Activated CD4-positive, alpha-beta T cell treated with anti-CD3 and anti-CD28 coated beads, Interleukin-2, Interleukin-4, amounts not matched to agents 100 ng/mL and 50 ng/mL, durations not matched to agents 16 hours and 8 hours (primary cell): ENCODE data around the gene ERC1.
"Not testable (repeated sequence)": the region's sequence is repeated elsewhere in the genome, so short reads cannot be mapped to it uniquely, and the experiment has no call there.

ENCODE experiments used
- DNase-seq: peaks from one replicate; pipeline ENCODE4 v3.0.0-alpha.2; 2020; ENCODE audit warnings: low spot score

The ERC1 gene

GRCh38 chr12:988646-989045 lies 2.4 kb upstream of the ERC1 start:
- no peak for DNase-seq

GRCh38 chr12:989051-989450 lies 2.0 kb upstream of the ERC1 start:
- no peak for DNase-seq

GRCh38 chr12:989751-990660 lies 1.0 kb upstream of the ERC1 start:
- peak; percentile 39 for DNase-seq

DNA sequence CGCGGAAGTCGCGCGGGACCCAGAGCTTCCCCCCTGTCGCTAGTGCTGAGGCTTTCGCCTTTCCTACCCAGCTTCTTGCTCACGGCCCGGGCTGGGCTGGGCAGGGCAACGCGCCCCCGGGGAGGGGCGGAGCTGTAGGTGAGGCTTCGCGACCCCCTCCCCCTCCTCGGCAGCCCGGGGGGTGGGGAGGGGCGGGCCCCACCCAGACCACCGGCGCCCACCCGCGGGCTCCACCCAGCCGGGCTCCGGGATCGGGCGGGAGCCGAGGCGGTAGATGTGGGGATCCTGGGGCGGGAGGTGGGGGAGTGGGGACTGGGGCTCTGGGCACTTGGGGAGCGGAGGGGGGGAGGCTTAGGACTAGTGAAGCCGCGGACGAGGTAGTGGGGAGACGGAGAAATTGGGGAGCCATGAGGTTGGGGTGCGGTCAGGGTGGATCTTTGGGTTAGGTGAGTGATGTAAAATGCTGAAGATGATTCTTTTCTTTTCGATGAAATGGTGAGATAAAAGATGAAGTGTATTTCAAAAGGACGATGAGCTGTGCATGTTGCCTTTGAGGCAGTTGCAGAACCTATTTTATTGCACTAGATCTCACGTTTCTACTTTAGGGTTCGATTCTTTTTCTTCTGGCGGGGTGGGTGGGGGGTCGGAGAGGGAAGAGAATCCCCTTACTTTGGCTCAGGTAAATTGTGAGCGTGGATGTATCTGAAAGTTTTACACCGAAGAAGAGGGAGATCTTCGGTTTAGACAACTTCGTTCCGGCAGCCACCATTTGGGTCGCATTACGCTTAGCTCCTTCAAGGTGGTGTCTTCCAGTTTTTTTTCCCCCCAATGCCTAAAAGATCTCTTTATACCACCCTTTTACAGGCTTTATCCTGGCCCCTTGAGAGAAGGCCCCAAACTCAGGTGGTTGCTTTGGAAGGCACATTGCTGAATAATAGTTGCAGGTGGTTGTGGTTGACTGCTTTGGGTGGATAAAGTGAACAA lies 619 bp downstream of the ERC1 start:
- peak; percentile 11 for DNase-seq

GRCh38 chr12:992647-993046 lies 1.6 kb downstream of the ERC1 start:
- DNase-seq: no peak

DNA sequence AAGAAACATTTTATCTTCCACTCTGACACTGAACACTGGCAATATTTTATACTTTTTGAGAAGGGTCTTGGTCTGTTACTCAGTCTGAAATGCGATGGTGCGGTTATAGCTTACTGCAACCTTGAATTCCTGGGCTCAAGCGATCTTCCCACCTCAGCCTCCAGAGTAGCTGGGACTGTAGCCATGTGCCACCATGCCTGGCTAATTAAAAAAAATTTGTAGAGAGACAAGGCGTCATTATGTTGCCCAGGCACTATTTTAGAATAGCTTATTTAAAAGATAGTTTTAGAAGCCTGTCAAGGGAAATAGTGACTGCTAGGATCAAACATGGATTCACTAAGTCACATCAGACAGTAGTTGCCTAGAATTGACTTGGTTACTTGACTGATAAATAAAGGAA lies 5.9 kb downstream of the ERC1 start:
- DNase-seq: no peak

- DNase-seq: no peak
Measured at GRCh38 chr12:997505-997904, 6.5 kb downstream of the ERC1 start.

- no peak for DNase-seq
Measured at GRCh38 chr12:998020-998874, 7.2 kb downstream of the ERC1 start.

- DNase-seq: not testable (repeated sequence)
Measured at GRCh38 chr12:999736-1000135, 8.7 kb downstream of the ERC1 start.

GRCh38 chr12:1001507-1001906 lies 10.5 kb downstream of the ERC1 start:
- DNase-seq: no peak

- DNase-seq: no peak
Measured at GRCh38 chr12:1003600-1004271, 12.7 kb downstream of the ERC1 start.

GRCh38 chr12:1006255-1006654 lies 15.2 kb downstream of the ERC1 start:
- DNase-seq: no peak

- DNase-seq: no peak
Measured at GRCh38 chr12:1007276-1007675, 16.3 kb downstream of the ERC1 start.

DNA sequence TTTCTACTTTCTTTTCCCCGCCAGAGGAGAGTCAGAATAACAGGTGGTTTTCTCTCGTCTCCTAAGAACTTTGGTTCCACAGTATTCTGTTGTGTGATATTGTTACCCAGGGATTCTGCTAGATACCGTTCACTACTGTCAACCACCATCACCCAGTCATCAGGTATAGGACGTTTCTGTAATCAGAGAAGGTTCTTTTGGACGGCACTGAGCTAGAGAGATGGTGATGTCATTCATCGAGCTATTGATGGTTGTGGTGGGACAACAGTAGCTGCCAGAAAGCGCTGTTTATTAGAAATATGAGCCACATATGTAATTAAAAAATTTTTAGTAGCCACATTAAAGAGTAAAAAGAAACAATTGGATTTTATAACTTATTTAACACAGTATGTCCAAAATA lies 17.0 kb downstream of the ERC1 start:
- DNase-seq: no peak

DNA sequence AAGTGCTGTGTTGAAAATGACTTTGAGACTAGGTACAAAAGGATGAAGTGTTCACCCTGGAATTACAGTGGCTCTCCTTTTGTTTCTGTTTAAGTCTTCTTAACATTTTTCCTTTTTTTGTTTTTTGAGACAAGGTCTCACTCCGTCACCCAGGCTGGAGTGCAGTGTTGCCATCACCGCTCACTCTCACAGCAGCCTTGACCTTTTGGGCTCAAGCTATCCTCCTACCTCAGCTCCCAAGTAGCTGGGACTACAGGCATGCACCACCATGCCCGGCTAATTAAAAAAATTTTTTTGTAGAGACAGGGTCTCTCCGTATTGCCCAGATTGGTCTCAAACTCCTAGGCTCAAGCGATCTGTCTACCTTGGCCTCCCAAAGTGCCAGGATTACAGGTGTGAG lies 20.1 kb downstream of the ERC1 start:
- no peak for DNase-seq

DNA sequence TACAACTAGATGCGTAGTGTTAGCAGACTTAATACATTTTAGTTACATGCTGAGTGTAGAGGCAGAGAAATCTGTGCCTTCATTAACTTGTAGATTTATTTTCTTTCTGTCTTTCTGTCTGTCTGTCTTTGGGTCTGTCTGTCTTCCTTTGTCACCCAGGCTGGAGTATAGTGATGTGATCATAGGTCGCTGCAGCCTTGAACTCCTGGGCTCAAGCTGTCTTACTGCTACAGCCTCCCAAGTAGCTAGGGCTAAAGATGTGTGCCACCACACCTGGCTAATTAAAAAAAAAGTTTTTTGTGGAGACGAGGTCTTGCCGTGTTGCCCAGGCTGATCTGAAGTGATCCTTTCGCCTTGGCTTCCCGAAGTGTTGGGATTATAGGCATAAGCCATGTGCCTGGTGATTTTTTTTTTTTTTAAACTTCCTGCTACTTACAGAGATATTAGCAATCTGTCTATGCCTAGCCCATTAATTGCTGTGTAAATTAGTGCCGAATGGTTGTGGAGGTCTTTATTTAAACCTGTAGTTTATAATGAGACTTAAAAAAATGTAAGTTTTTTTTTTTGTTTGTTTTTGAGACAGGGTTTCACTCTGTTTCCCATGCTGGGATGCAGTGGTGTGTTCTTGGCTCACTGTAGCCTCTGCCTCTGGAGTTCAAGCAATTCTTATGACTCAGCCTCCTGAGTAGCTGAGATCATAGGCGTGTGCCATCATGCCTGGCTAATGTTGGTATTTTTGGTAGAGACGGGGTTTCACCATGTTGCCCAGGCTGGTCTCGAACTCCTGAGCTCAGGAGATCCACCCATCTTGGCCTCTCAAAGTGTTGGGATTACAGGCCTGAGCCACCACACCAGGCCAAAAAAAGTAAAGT lies 22.8 kb downstream of the ERC1 start:
- DNase-seq: no peak

GRCh38 chr12:1019283-1019682 lies 28.3 kb downstream of the ERC1 start:
- no peak for DNase-seq

DNA sequence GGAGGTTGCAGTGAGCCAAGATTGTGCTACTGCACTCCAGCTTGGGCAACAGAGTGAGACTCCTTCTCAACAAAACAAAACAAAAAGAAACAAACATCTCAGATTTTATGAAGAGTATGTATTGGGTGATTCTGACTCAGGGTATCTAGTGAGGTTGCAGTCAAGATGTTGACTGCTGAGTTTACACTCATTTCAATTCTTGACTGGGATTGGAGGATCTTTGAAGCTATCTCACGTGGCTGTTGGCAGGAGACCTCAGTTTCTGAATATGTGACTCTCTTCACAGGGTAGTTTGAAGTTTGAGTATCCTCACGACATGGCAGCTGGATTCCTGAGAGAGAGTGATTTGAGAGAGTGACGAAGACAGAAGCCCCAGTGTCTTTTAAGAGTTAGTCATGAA lies 29.4 kb downstream of the ERC1 start:
- no peak for DNase-seq

GRCh38 chr12:1022032-1022970 lies 31.3 kb downstream of the ERC1 start:
- DNase-seq: no peak
